Measurements from ENCODE around the gene PRTFDC1. TPM values are rescaled to one million over a fixed set of nuclear protein-coding genes. Genes with fewer than 3 reads are reported as not detected.
A peak's percentile ranks its signal among the peaks of the same experiment; 100 is the strongest.

The PRTFDC1 gene
- total RNA-seq, 1 experiment from 2014 or later = 15.8 TPM

- CTCF ChIA-PET = interaction anchor here (0.6 kb wide), 1 partner anchor 51 kb away, joined by 8 read pairs; no protein-coding TSS in a partner anchor
- Histone ChIP-seq H3F3A (ENCODE audit: insufficient read depth, low read depth) (peaks cover 29% of the 10 kb centered on the region), H3K9me2 (ENCODE audit: insufficient read depth) (no peaks in the 10 kb centered on the region), H4K20me1 (ENCODE audit: insufficient read depth) (no peaks in the 10 kb centered on the region), H3K4me3 (no peak overlapping the region), H3K4me1 (replicated peaks; ENCODE audit: insufficient read depth) (peaks cover 38% of the 10 kb centered on the region), H3K9me3 (ENCODE audit: insufficient read depth, low read depth) (no peaks in the 10 kb centered on the region), H3K27me3 (ENCODE audit: insufficient read depth, low read depth) (no peaks in the 10 kb centered on the region), H3K79me2 (ENCODE audit: low read depth) (no peaks in the 10 kb centered on the region), H3K4me2 (no peak overlapping the region), H2AFZ (no peak overlapping the region), H3K27ac (no peak overlapping the region), H3K36me3 (ENCODE audit: low read depth) (no peaks in the 10 kb centered on the region)
- DNase-seq = no peak
- intact Hi-C loops (cut with micrococcal nuclease; ENCODE audit: unreplicated experiment) = no loop called here
- TF ChIP-seq, protein P1, sequence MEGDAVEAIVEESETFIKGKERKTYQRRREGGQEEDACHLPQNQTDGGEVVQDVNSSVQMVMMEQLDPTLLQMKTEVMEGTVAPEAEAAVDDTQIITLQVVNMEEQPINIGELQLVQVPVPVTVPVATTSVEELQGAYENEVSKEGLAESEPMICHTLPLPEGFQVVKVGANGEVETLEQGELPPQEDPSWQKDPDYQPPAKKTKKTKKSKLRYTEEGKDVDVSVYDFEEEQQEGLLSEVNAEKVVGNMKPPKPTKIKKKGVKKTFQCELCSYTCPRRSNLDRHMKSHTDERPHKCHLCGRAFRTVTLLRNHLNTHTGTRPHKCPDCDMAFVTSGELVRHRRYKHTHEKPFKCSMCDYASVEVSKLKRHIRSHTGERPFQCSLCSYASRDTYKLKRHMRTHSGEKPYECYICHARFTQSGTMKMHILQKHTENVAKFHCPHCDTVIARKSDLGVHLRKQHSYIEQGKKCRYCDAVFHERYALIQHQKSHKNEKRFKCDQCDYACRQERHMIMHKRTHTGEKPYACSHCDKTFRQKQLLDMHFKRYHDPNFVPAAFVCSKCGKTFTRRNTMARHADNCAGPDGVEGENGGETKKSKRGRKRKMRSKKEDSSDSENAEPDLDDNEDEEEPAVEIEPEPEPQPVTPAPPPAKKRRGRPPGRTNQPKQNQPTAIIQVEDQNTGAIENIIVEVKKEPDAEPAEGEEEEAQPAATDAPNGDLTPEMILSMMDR (conservative IDR thresholded peaks at IDR 0.05) = no peak
- no peak for TF ChIP-seq EZH2 (IDR thresholded peaks at IDR 0.05; ENCODE audit: low read depth)
- POLR2A ChIA-PET (ENCODE audit: unreplicated experiment) = interaction anchor here (0.6 kb wide), 1 partner anchor 23 kb away, joined by 4 read pairs; no protein-coding TSS in a partner anchor
- no TSS peak for BruUV-seq (replicated peaks)
Measured at GRCh38 chr10:24853661-24854060, 98.7 kb downstream of the PRTFDC1 start.

DNA sequence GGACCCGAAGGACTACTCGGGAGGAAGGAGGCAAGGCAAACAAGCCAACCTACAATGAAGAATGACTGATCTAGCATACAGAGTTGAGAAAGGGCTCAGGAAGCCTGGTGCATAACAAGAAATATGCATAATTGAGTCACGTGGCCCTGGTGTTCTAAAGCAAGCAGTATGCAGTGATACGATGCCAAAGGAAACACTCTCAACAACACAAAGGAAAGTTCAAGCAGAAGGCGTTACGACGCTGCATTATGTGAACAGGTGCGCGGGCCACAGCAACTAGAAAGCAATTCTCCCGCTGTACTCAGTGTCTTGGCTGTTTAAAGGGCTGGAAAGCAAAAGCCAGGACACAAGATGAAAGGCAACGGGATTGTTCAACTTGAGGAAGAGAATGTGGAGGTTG lies 100.8 kb downstream of the PRTFDC1 start:
- POLR2A ChIA-PET (ENCODE audit: unreplicated experiment) = no interaction called here
- Histone ChIP-seq H2AFZ (no peak overlapping the region), H3K79me2 (ENCODE audit: low read depth) (no peaks in the 10 kb centered on the region), H3K27me3 (ENCODE audit: insufficient read depth, low read depth) (no peaks in the 10 kb centered on the region), H4K20me1 (ENCODE audit: insufficient read depth) (no peaks in the 10 kb centered on the region), H3K4me3 (no peak overlapping the region), H3K9me2 (ENCODE audit: insufficient read depth) (no peaks in the 10 kb centered on the region), H3K9me3 (ENCODE audit: insufficient read depth, low read depth) (no peaks in the 10 kb centered on the region), H3K4me2 (no peak overlapping the region), H3K36me3 (ENCODE audit: low read depth) (no peaks in the 10 kb centered on the region), H3K27ac (no peak overlapping the region), H3K4me1 (replicated peaks; ENCODE audit: insufficient read depth) (peaks cover 28% of the 10 kb centered on the region), H3F3A (ENCODE audit: insufficient read depth, low read depth) (peaks cover 14% of the 10 kb centered on the region)
- intact Hi-C loops (cut with micrococcal nuclease; ENCODE audit: unreplicated experiment) = no loop called here
- no TSS peak for BruUV-seq (replicated peaks)
- TF ChIP-seq, protein P1 (conservative IDR thresholded peaks at IDR 0.05) = no peak
- no peak for TF ChIP-seq EZH2 (IDR thresholded peaks at IDR 0.05; ENCODE audit: low read depth)
- CTCF ChIA-PET = no interaction called here
- DNase-seq = no peak

- H3K27ac ChIP-seq = no peak overlapping the region
- ChIA-PET POLR2A (ENCODE audit: unreplicated experiment) (interaction anchor here (0.6 kb wide), 1 partner anchor 199 kb away, joined by 3 read pairs; no protein-coding TSS in a partner anchor), CTCF (no interaction called here)
- no peak overlapping the region for H2AFZ ChIP-seq
- H3K9me3 ChIP-seq (ENCODE audit: insufficient read depth, low read depth) = no peaks in the 10 kb centered on the region
- no peak for DNase-seq
- no peak for TF ChIP-seq EZH2 (IDR thresholded peaks at IDR 0.05; ENCODE audit: low read depth)
- TF ChIP-seq, protein P1 (conservative IDR thresholded peaks at IDR 0.05) = no peak
- H4K20me1 ChIP-seq (ENCODE audit: insufficient read depth) = no peaks in the 10 kb centered on the region
- peaks cover 14% of the 10 kb centered on the region for H3F3A ChIP-seq (ENCODE audit: insufficient read depth, low read depth)
- no peaks in the 10 kb centered on the region for H3K36me3 ChIP-seq (ENCODE audit: low read depth)
- H3K4me1 ChIP-seq (replicated peaks; ENCODE audit: insufficient read depth) = peaks cover 28% of the 10 kb centered on the region
- H3K9me2 ChIP-seq (ENCODE audit: insufficient read depth) = no peaks in the 10 kb centered on the region
- no peak overlapping the region for H3K4me3 ChIP-seq
- BruUV-seq (replicated peaks) = no TSS peak
- 0 out of 2 replicates have a peak overlapping the region, but pooled peaks have one; percentile 70 for H3K4me2 ChIP-seq
- no peaks in the 10 kb centered on the region for H3K79me2 ChIP-seq (ENCODE audit: low read depth)
- no peaks in the 10 kb centered on the region for H3K27me3 ChIP-seq (ENCODE audit: insufficient read depth, low read depth)
- intact Hi-C loops (cut with micrococcal nuclease; ENCODE audit: unreplicated experiment) = no loop called here
Measured at GRCh38 chr10:24850727-24851296, 101.6 kb downstream of the PRTFDC1 start.
